Esophagus squamous epithelium (tissue), 4 donors: ENCODE results near the gene ABHD12B.

Experiments used
- CTCF ChIP-seq, 6 experiments: fragments of 450-650 bp in 4 of 6; fragments of 200-600 bp in 2 of 6; sonication (generic) in 2 of 6; IDR thresholded peaks; one replicate each; pipeline ENCODE4 v1.5.1; 2016 to 2019; ENCODE audit warnings: antibody characterized with exemption in 6 of 6, mild to moderate bottlenecking in 4 of 6, moderate library complexity in 4 of 6
- POLR2A ChIP-seq, 4 donors: fragments of 450-650 bp; IDR thresholded peaks; one replicate each; pipeline ENCODE4 v1.6.1; 2017; ENCODE audit warnings: antibody characterized with exemption in 4 of 4, mild to moderate bottlenecking in 4 of 4, moderate library complexity in 3 of 4

- no peak for TF ChIP-seq POLR2A (IDR thresholded peaks at IDR 0.05)
- TF ChIP-seq CTCF (IDR thresholded peaks at IDR 0.05), result no peak
Observed at GRCh38 chr14:50882932-50883826, 11.3 kb downstream of the ABHD12B start.
